HCEC 1CT (cell line): Measurements from ENCODE around the gene UGP2.
"Not testable (repeated sequence)": the region's sequence is repeated elsewhere in the genome, so short reads cannot be mapped to it uniquely, and the experiment has no call there.

ENCODE experiments used
- DNase-seq: peaks from one replicate; pipeline ENCODE4 v3.0.0-alpha.2; 2017

Gene UGP2

DNA sequence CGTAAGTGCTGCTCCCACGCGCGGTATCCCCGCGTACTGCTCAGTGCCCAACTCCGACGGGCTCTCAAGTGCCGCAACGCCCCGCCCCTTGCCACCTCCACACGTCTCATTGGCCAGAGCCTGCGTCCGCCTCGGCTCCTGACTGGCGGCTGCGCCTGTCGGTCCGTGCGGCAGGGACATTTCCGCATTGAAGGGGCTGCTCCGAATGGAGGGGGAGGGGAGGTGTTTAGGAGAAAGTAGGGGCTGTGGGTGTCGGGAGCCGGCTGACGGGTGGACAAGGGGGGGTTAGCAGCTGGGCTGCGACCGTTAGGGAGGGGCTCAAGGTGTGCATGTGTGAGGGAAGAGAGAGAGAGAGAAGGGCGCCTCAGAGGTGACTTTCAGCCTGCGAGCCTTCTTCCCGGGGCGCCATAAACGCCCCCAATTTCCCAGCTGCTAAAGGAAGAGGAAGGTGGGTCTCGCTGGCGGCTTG is 877 bp upstream of the UGP2 start:
- peak; percentile 98 for DNase-seq

DNA sequence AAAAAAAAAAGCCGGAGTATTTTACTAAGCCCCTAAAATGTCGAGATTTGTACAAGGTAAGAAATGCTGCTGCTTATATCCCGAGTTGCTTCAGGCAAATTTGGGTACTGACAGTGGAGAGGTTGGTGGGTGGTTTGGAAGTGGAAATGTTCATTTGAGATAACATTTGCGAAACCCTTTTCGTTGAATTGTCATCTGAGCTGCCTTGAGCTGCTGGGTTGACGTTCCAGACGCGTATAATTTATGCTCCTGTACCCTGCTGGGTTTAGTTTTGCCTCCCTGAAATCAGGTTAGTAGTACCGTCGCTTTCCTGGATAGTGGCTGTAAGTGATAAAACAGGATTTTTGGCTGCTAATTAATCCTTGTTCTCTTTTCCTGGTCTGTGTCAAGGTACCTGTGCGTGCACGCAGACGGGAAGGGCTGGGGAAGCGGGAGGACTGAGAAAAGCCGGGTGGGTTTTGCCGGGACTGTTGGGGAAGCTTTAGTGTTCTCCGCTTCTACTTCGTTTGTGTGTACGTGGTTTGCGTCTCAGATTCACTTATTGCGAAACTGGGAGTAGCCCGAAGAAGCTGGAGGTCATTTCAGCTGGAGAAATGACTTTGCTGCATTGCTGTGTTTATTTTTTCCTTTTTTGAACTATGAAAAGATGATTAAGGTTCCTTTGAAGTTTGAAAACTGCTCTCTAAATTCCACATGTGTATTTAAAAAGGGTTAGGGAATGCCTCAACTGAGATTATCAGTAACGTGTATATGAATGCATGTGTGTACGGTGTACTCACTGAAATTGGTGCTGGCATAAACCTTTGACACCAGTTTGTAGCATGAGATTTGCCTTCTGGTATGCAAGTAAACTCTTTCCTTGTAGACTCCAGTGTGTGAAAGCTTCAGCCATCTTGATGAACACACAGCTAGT is 709 bp downstream of the UGP2 start:
- DNase-seq, result peak; percentile 82

DNA sequence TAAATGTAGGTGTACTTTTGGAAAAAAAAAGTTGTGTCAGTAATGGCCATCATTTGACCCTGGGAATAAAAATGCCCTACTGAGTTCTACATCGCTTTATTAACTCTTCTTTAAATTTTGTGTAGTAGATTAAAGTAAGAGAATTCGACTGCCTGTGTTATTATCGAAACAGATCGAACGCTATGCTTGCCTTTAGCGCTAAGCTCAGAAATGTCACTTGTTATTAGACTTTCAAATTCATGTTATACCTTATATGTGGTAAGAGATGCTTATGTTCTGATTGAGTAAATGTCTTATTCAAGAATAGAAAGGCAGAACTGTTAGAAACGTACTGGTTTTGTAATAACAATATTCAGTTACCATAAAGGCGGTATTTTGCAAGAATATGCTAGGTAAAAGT is 1.4 kb downstream of the UGP2 start:
- DNase-seq, result no peak

DNA sequence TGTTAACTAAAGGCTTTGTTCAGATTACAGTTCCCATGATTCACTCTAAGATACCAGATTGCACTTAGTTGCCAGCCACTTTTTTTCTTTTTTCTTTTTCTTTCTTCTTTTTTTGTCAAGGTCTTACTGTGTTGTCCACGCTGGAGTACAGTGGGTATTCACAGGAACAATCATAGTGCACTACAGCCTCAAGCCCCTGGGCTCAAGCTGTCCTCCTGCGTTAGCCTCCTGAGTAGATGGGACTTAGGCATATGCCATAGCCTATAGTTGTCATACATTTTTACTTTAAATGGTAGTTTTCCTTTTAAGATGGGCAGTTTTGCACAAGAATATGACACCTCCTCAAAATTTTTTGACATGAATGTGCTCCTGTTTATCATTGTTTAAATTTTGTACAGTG is 2.1 kb downstream of the UGP2 start:
- no peak for DNase-seq

DNA sequence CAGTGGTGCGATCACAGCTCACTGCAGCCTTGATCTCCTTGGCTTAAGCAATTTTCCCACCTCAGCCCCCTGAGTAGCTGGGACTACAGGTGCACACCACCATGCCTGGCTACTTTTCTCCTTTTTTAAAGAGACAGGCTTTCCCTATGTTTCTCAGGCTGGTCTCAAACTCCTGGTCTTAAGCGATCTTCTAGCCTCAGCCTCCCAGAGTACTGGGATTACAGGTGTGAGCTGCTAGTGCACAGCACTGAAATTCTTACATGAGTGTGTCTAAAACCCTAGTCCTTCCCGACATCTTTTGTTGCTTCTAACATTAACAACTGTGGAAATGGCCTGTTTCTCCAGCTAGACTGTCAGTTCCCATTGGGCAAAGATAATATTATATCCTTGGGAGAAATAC is 2.9 kb downstream of the UGP2 start:
- no peak for DNase-seq

DNA sequence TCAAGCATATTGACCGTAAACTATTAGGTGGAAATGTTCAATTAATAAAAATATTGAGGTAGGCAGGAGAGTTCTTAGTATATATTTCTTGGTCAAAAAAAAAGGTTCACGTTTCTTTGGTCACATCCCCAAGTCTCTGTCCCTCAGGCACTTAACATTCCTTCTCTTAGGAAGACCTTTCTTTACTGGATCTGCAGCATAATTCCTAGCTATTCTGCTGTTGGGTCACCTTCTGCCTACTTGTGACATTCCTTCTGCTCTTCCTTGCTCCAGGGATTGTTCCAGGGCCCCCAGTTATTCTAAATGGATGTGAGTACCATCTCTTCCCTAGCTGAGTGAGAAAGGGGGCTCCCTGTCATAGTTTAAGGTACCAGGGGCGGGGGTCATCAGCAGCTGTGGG is 4.2 kb downstream of the UGP2 start:
- no peak for DNase-seq

DNA sequence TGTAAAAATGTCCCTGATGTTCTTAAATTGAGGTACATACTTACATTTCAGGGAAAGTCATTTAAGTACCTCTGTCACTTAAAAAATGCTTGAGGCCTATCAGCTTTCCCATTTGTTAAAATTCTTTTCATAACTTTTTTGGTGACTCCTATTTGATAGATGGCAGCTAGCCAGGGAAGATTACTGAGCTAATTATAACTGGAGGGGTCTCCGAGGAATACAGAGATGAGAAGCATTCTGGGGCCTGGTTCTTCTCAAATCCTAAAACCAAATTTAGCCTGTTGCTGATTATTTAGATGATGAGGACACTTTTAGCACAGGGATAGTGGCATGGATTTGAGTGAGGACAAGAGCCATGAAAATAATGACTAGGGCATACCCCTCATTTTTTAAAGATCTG is 4.8 kb downstream of the UGP2 start:
- no peak for DNase-seq

DNA sequence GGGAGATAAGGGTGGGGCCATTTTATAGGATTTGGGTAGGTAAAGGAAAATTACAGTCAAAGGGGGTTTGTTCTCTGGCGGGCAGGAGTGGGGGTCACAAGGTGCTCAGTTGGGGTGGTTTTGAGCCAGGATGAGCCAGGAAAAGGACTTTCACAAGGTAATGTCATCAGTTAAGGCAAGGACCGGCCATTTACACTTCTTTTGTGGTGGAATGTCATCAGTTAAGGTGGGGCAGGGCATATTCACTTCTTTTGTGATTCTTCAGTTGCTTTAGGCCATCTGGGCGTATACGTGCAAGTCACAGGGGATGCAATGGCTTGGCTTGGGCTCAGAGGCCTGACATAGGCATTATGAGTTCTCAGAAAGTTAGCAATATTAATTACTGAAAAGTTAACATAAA is 5.9 kb downstream of the UGP2 start:
- not testable (repeated sequence) for DNase-seq

DNA sequence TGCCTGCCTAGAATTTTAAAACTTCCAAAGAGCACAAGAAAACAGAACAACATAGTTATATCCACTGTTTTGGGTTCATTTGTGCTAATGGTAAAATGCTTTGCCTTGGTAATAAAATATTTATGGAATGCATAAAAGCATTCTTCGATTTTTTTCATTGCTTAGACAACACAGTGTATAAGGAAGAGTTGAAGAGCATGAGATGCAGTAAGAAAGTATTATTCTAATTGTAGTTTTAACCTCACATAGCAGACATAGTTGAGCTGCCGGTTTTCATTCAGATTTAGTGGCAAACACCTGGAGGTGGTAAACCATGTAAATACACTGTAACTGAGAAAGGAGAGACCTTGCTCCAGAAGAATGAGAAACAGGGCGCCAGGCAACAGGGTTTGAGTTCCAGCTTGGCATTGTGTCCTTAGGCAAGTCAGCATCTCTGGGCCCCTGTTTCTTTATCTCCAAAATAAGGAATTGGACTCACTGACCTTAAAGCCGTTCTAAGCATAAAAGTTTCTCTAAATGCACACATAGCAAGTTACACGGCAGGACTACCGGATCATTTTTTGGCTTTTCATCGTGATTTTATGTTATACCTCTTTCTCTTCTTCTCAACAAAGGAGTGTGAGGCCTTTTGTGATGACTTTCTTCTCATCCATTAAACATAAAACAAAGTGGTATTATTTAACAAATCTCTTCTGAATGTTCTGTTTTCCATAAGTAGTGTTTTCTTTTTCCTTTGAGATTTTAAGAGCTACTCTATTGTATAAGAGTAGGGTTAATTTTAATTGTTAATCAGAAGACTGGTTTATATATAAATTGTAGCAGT is 7.9 kb downstream of the UGP2 start:
- DNase-seq, result no peak

DNA sequence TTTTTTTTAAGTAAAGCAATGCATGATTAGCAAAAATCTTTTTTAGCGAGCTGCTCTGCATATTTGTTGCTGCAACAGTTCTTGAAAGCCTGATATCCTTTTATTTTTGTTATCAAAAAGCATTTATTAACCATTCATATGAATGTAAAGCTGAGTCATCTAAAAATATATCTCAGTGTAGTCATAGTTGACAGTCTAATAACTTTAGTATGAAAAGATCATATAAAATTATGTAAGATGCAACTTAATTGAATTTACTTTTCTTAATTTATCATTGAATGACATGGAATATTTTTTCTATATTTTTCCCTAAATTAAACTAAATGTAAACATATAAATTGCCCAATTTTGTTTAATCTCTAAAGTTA is 8.5 kb downstream of the UGP2 start:
- DNase-seq, result no peak

DNA sequence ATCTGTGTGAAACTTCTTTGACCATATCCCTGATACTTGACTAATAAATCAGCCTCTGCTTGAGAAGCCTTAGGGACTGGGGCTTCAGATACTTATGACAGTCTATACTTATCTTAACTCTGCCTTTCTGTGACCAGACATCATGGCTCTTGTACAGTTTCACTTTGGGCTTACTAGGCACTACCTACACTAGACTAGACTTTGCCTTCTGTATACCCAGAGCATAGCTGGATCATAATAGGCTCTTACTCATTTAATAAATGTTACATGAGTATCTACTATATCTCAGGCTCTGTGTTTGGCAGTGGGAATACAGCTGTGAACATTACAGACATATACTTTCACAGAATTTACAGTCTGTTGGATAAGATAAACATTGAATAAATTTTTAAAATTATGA is 9.0 kb downstream of the UGP2 start:
- DNase-seq, result no peak

DNA sequence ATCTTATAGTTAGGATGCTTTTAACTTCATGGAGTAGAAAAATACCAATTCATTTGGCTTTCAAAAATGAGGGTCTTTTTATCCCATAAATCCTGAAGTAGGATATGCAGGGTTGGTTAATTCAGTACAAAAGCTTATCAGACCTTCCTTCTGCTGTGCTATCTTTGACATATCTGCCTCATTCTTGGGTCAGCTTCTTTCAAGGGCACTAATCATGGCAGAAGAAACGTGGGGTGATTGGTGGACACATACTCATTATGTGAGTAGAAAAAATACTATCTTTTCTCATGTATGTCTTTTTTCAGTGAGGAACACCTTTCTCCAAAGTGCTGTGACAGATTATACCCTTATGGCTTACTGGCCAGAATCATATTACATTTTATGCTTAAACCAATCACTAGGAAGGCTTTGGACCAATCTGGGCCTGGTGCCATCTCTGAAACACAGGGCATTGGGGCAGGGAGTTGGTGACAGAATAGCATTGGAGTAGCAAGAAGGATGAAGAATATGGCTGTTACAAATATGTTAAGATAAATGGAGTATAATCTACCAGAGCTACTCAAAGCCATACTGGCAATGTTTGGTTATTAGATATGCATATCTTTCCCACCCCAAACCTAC is 10.1 kb downstream of the UGP2 start:
- DNase-seq, result no peak

DNA sequence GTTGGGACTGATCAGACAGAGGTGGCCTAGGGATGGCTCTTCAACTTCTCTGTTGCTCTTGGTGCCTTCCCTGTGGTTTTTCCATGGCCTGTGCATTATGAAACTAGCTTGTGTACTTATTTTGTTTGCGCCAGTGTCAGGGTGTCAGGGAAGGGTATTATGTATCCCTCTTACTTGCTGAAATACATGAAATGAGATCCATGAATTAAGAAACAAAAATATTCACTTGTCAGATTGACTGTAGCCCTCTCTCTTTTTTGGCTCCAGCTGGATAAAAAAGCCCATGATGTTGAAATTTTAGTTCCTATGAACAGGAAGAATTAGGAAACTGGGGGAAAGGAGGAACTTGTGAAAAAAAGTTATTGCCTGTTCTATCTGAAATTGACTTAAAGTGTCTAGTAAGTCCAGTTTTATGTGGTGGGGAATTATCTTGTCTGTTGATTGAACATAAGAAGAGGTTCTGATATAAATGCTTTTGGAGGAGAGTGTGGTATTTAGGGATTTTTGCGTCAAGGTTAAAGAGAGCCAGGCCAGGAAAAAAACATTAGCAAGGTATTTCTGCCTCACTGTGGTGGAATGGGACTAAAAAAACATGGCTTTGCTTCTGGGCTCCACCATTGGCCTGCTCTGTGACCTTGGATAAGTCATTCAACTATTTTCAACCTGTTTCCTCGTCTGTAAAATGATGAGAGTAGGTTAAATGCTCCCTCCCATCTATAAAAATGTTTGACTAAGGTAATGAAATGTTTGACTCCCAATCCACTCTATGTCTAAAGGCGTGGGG is 12.0 kb downstream of the UGP2 start:
- DNase-seq, result peak; percentile 18

DNA sequence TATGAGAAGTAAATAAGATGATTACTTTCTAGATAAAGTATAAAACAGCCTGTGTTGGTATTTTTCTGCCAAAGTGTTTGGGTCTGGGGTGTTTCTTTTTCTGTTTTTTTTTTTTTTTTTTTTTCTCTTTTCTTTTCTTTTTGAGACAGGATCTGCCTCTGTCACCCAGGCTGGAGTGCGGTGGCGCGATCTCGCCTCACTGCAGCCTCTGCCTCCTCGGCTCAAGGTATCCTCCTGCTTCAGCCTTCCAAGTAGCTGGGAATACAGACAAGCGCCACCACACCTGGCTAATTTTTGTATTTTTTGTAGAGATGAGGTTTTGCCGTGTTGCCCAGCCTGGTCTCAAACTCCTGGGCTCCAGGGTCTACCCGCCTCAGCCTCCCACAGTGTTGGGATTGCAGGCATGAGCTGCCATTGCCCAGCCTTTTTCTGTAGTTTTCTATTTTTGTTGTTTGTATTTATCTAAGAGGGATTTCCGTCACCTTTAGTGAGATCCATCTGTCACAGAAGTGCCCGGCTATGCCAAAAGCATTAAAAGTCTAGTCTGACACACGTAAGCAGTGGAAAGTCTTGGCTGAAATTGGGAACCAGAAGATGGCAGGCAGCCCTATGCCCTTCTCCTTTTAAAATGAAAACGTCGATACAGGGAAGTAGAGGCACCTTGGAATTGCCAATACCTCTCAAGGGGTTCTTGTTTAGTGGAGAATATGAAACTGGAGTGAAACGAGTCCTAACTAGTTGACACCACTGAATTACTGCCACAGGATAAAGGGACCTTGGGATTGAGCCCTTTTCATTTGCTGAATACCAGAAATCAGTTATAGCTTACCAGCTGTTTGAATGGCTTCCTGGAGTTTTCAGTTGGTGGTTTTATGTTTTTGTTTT is 14.0 kb downstream of the UGP2 start:
- DNase-seq, result no peak

DNA sequence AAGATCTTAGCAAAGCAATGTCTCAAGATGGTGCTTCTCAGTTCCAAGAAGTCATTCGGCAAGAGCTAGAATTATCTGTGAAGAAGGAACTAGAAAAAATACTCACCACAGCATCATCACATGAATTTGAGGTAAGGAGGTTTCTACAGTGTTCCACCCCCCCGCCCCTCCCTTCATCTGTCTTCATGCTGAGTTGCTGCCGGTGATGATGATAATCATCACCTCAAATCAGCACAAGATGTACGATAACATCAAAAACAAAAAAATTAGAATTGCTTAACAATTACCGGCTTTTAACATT is 14.6 kb downstream of the UGP2 start:
- DNase-seq, result no peak

DNA sequence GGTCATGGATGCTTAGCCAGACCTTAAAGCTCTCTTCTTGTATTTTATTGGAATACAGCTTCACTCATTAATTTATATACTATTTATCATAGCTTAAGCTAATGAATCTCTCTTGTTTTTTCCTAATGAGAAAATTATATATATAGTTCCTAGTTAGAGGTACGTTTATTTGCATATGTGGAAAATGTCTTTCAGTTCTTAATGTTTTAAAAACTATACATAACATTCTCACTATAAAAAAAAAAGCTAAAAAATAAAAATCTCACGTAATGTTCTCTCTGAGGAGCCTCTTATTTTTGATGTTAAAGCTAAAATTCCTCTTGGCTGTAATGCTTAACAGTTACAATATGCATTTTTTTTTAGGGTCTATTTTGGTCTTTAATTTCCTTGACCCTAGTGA is 16.6 kb downstream of the UGP2 start:
- no peak for DNase-seq

DNA sequence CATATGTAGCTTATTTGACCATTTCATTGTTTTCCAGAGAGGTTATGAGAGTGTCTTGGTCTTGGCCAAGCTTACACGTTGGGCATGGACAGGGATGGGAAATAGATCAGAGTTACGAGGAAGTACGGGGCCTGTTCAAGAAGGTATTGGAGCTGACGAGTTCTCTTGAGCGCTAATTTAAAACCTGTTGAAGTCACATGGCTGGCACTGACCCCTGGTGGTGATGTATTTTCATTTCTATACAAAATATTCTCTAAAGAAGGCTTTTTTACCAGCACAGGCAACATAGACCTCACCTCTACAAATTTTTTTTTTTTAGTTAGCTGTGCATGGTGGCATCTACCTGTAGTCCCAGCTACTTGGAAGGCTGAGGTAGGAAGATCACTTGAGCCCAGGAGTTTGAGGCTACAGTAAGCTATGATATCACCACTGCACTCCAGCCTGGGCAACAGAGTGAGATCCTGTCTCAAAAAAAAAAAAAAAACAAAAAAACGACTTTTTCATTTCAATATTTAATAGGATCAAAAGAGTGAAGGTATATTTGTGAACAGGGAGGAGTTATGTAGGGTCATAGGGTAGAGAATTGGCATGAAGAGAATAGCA is 19.6 kb downstream of the UGP2 start:
- peak; percentile 56 for DNase-seq

DNA sequence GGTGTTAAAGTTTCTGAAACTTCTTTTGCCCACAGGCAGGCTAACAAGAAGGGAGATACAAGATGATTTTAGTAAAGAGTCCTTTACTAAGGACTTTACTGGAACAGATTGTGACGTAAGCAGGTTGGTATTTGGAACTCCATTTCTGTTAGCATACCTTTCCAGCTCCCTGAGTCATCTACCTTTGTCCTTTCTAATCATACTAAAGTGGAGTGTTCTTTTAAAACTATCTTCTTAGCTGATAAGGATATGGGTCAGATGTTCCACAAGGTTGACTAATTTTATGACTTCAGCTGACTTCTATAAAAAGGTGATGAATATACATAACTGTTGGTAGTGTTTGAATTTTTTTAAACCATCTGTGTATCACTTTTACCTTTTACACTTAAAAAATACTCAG is 21.1 kb downstream of the UGP2 start:
- no peak for DNase-seq

DNA sequence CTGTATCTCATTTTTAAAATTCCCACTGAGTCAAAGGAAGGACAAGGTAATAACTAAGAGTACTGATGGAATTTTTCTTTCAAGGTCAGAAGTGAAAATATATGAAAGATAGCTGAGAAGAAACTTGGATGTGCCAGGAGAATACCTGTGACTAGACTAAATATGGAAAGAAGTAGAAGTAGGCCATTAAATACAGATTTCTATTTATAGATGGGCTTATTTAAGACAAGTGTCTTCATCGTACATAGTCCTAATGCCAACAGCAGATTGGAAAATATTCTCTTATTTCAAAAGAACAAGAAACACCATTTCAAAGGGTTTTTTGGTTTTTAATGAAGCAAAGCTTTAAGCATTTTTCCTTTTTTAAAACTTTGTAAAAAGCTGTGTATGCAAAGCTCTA is 22.0 kb downstream of the UGP2 start:
- DNase-seq, result no peak

DNA sequence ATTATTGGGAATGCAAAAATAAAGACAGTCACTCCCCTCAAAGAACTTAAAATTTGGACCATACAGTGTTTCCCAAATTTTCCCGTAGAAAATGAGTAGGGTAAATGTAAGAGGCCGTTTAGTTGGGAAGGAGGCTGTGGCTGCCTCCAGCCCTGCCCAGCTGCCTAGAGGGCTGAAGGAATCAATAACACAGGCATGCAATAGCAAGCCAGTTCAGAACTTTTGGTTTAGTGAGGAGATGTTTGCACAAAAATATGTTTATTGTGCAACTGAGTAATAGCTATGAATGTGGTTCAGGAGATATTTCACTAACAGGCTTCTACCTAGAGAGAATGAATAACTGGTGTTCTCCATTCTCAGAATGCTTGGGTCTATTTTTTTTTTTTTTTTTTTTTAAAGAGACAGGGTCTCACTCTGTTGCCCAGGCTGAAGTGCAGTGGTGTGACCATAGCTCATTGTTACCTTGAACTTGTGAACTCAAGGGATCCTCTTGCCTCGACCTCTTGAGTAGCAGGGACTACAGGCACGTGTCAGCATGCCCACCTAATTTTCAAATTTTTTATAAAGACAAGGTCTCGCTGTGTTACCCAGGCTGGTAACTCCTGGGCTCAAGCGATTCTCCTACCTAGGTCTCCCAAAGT is 23.6 kb downstream of the UGP2 start:
- peak; percentile 32 for DNase-seq
